ENCODE measurements around the gene DLG2. TPM values are rescaled to one million over a fixed set of nuclear protein-coding genes. Genes with fewer than 3 reads are reported as not detected.

The DLG2 gene
- total RNA-seq, 4 donors from 2014 or later: 0.18 to 8.3 (median 2.5) TPM

GRCh38 chr11:84412862-84413261, 1214.3 kb downstream of the DLG2 start:
- Histone ChIP-seq H3K36me3 (no peaks in the 10 kb centered on the region), H3K9me3 (no peaks in the 10 kb centered on the region), H3K27ac (no peak overlapping the region), H3K27me3 (no peaks in the 10 kb centered on the region), H3K4me1 (no peaks in the 10 kb centered on the region), H3K4me3 (no peak overlapping the region)
- DNase-seq: no peak
- TF ChIP-seq POLR2A (IDR thresholded peaks at IDR 0.05) (no peak), CTCF (IDR thresholded peaks at IDR 0.05) (no peak)

GRCh38 chr11:84408946-84409411, 1218.2 kb downstream of the DLG2 start:
- Histone ChIP-seq H3K27me3 (no peaks in the 10 kb centered on the region), H3K27ac (no peak overlapping the region), H3K36me3 (no peaks in the 10 kb centered on the region), H3K9me3 (no peaks in the 10 kb centered on the region), H3K4me1 (no peaks in the 10 kb centered on the region), H3K4me3 (no peak overlapping the region)
- DNase-seq: no peak
- TF ChIP-seq POLR2A (IDR thresholded peaks at IDR 0.05): no peak
- no peak for TF ChIP-seq CTCF (IDR thresholded peaks at IDR 0.05)

GRCh38 chr11:84407091-84407490, 1220.1 kb downstream of the DLG2 start:
- H3K4me3 ChIP-seq: no peak overlapping the region
- no peaks in the 10 kb centered on the region for H3K27me3 ChIP-seq

GRCh38 chr11:84398017-84398626, 1229.0 kb downstream of the DLG2 start:
- TF ChIP-seq CTCF (IDR thresholded peaks at IDR 0.05): no peak
- no peak for TF ChIP-seq POLR2A (IDR thresholded peaks at IDR 0.05)
- Histone ChIP-seq H3K36me3 (no peaks in the 10 kb centered on the region), H3K4me1 (no peaks in the 10 kb centered on the region), H3K9me3 (no peaks in the 10 kb centered on the region), H3K27me3 (no peaks in the 10 kb centered on the region), H3K4me3 (no peak overlapping the region), H3K27ac (no peak overlapping the region)
- no peak for DNase-seq

More at GRCh38 chr11:84407091-84407490, 1220.1 kb downstream of the DLG2 start:
- TF ChIP-seq POLR2A (IDR thresholded peaks at IDR 0.05): no peak
- no peak for TF ChIP-seq CTCF (IDR thresholded peaks at IDR 0.05)
- no peaks in the 10 kb centered on the region for H3K4me1 ChIP-seq
- H3K27ac ChIP-seq: no peak overlapping the region
- DNase-seq: no peak
- H3K36me3 ChIP-seq: no peaks in the 10 kb centered on the region
- H3K9me3 ChIP-seq: no peaks in the 10 kb centered on the region

GRCh38 chr11:84396521-84396920, 1230.6 kb downstream of the DLG2 start:
- Histone ChIP-seq H3K4me1 (no peaks in the 10 kb centered on the region), H3K4me3 (no peak overlapping the region), H3K36me3 (no peaks in the 10 kb centered on the region), H3K27me3 (no peaks in the 10 kb centered on the region), H3K27ac (no peak overlapping the region), H3K9me3 (no peaks in the 10 kb centered on the region)
- DNase-seq: no peak
- TF ChIP-seq POLR2A (IDR thresholded peaks at IDR 0.05): no peak
- no peak for TF ChIP-seq CTCF (IDR thresholded peaks at IDR 0.05)
